AG08396 (cell line): Measurements from ENCODE around the gene ABCC3.

Experiments used
- DNase-seq: peaks from one replicate; pipeline ENCODE4 v3.0.0; 2012; ENCODE audit warnings: low spot score, mixed read lengths

Gene ABCC3

GRCh38 chr17:50642722-50643656 lies 8.3 kb downstream of the ABCC3 start:
- no peak for DNase-seq

- DNase-seq = no peak
These were observed 11.3 kb downstream of the ABCC3 start for GRCh38 chr17:50645748-50646682.

- DNase-seq = no peak
These were observed 12.5 kb downstream of the ABCC3 start for GRCh38 chr17:50647187-50647586.

GRCh38 chr17:50649042-50649908 lies 14.6 kb downstream of the ABCC3 start:
- DNase-seq = no peak

GRCh38 chr17:50651661-50652060 lies 17.0 kb downstream of the ABCC3 start:
- no peak for DNase-seq

GRCh38 chr17:50653738-50654137 lies 19.1 kb downstream of the ABCC3 start:
- no peak for DNase-seq

- no peak for DNase-seq
These were observed 21.8 kb downstream of the ABCC3 start for GRCh38 chr17:50656509-50656908.

GRCh38 chr17:50657054-50657453 lies 22.4 kb downstream of the ABCC3 start:
- no peak for DNase-seq

GRCh38 chr17:50657627-50658026 lies 22.9 kb downstream of the ABCC3 start:
- no peak for DNase-seq

GRCh38 chr17:50658616-50659015 lies 23.9 kb downstream of the ABCC3 start:
- no peak for DNase-seq

- DNase-seq = no peak
These were observed 24.5 kb downstream of the ABCC3 start for GRCh38 chr17:50659179-50659578.

GRCh38 chr17:50660042-50660886 lies 25.6 kb downstream of the ABCC3 start:
- DNase-seq = peak; percentile 36

- DNase-seq = no peak
These were observed 26.2 kb downstream of the ABCC3 start for GRCh38 chr17:50660887-50661345.

- DNase-seq = no peak
These were observed 26.7 kb downstream of the ABCC3 start for GRCh38 chr17:50661348-50661747.

- DNase-seq = peak; percentile 82
These were observed 27.2 kb downstream of the ABCC3 start for GRCh38 chr17:50661795-50662391.

- DNase-seq = no peak
These were observed 28.0 kb downstream of the ABCC3 start for GRCh38 chr17:50662632-50663225.

- no peak for DNase-seq
These were observed 29.2 kb downstream of the ABCC3 start for GRCh38 chr17:50663812-50664374.

GRCh38 chr17:50664788-50665458 lies 30.2 kb downstream of the ABCC3 start:
- DNase-seq = no peak

GRCh38 chr17:50665838-50666237 lies 31.2 kb downstream of the ABCC3 start:
- DNase-seq = no peak
